HCT116 (cell line): Measurements from ENCODE around the gene NLRP1. TPM values are rescaled to one million over a fixed set of nuclear protein-coding genes. Genes with fewer than 3 reads are reported as not detected.

Source experiments
- ATAC-seq: fragments of 200-7000 bp; cut with Tn5 transposase; 2 replicates; pipeline ENCODE4 v1.9.1; 2020; ENCODE audit warnings: mild to moderate bottlenecking, moderate library complexity
- BruUV-seq: library from RNA; stranded (reverse); fragments of 400-500 nt; replicated peaks from 2 replicates; lab custom pipeline; 2021; lab: Mats Ljungman, UMichigan
- CTCF ChIA-PET: fragments of 300-600 bp; sonication (Branson Sonifier 250); formaldehyde crosslinking; loops from one replicate; lab custom pipeline; 2021; ENCODE audit warnings: antibody characterized with exemption; lab: Charles Lee
- POLR2A ChIA-PET: fragments of 300-600, 350-600 bp; sonication (Branson Sonifier 250); formaldehyde crosslinking; loops from one replicate; lab custom pipeline; 2021; ENCODE audit warnings: antibody characterized with exemption; lab: Charles Lee
- RAD21 ChIA-PET, 2 experiments: fragments of 300-600 bp; sonication (Branson Sonifier 250); formaldehyde crosslinking; loops; one replicate each; lab custom pipeline; 2023; ENCODE audit warnings: low total read pairs in 2 of 2; ENCODE audit not compliant: uncharacterized antibody in 2 of 2, unreplicated experiment in 2 of 2, low non-redundant PET in 1 of 2; lab: Charles Lee
- DNase-seq: peaks from one replicate; pipeline ENCODE4 v3.0.0-alpha.2; 2010; ENCODE audit warnings: low read depth, low spot score
- H2AFZ ChIP-seq: fragments of 200-600 bp; shearing (Covaris generic), sonication (generic); 2 replicates; pipeline ENCODE4 v1.6.1; 2017; ENCODE audit warnings: low read depth, mixed run types, mixed read lengths, antibody characterized with exemption, low read length; ENCODE audit not compliant: poor library complexity, severe bottlenecking
- H3K27ac ChIP-seq: 2 replicates; pipeline ENCODE4 v1.5.1; 2012; ENCODE audit warnings: low read depth, low read length
- H3K27me3 ChIP-seq: fragments of 200-600 bp; sonication (generic); 2 replicates; pipeline ENCODE4 v1.6.1; 2016; ENCODE audit warnings: mixed run types, low read length, mixed read lengths; ENCODE audit not compliant: insufficient read depth
- H3K36me3 ChIP-seq, 2 experiments: fragments of 200-500 bp in 1 of 2; fragments of 200-600 bp in 1 of 2; sonication (Bioruptor generic) in 1 of 2; sonication (generic) in 1 of 2; 2 replicates each; pipeline versions ENCODE4 v1.5.1 to v1.6.1; 2014 to 2016; ENCODE audit warnings: low read length in 2 of 2, inconsistent platforms in 1 of 2, mixed read lengths in 1 of 2, mixed run types in 1 of 2; ENCODE audit not compliant: insufficient read depth in 2 of 2, control insufficient read depth in 1 of 2
- H3K4me1 ChIP-seq, 2 experiments: fragments of 200-600 bp in 1 of 2; sonication (generic) in 1 of 2; 2 replicates each; pipeline versions ENCODE4 v1.5.1 to v1.6.1; 2012 to 2017; ENCODE audit warnings: low read length in 2 of 2, inconsistent platforms in 1 of 2, mild to moderate bottlenecking in 1 of 2, mixed read lengths in 1 of 2, mixed run types in 1 of 2, moderate library complexity in 1 of 2; ENCODE audit not compliant: insufficient read depth in 2 of 2, control insufficient read depth in 1 of 2
- H3K4me2 ChIP-seq: fragments of 200-600 bp; sonication (generic); 2 replicates; pipeline ENCODE4 v1.6.1; 2017; ENCODE audit warnings: mixed run types, low read length, mixed read lengths
- H3K4me3 ChIP-seq, 2 experiments: fragments of 200-600 bp in 1 of 2; sonication (generic) in 1 of 2; replicated peaks in 1 of 2; 2 replicates each; pipeline ENCODE4 v1.5.1; 2011 to 2016; ENCODE audit warnings: low read length in 2 of 2, control low read depth in 1 of 2, low read depth in 1 of 2, mild to moderate bottlenecking in 1 of 2, mixed read lengths in 1 of 2, mixed run types in 1 of 2
- H3K79me2 ChIP-seq: fragments of 200-600 bp; sonication (generic); 2 replicates; pipeline ENCODE4 v1.6.1; 2017; ENCODE audit warnings: mild to moderate bottlenecking, mixed run types, low read length, moderate library complexity, mixed read lengths; ENCODE audit not compliant: insufficient read depth
- H3K9ac ChIP-seq: fragments of 200-600 bp; sonication (generic); 2 replicates; pipeline ENCODE4 v1.6.1; 2016; ENCODE audit warnings: low read length, mixed read lengths
- H3K9me2 ChIP-seq: fragments of 200-600 bp; sonication (generic), shearing (Covaris generic); 2 replicates; pipeline ENCODE4 v1.6.1; 2017; ENCODE audit warnings: mixed run types, mild to moderate bottlenecking, moderate library complexity; ENCODE audit not compliant: insufficient read depth
- H3K9me3 ChIP-seq, 2 experiments: fragments of 200-500 bp in 1 of 2; fragments of 200-600 bp in 1 of 2; sonication (Bioruptor generic) in 1 of 2; sonication (generic) in 1 of 2; 2 replicates each; pipeline ENCODE4 v1.6.1; 2014 to 2017; ENCODE audit warnings: low read length in 2 of 2, mixed read lengths in 2 of 2, inconsistent platforms in 1 of 2, low read depth in 1 of 2, mild to moderate bottlenecking in 1 of 2, mixed run types in 1 of 2, moderate library complexity in 1 of 2; ENCODE audit not compliant: control insufficient read depth in 1 of 2, insufficient read depth in 1 of 2
- H4K20me1 ChIP-seq: fragments of 200-600 bp; sonication (generic), shearing (Covaris generic); 2 replicates; pipeline ENCODE4 v1.6.1; 2017; ENCODE audit warnings: mixed run types, mild to moderate bottlenecking, moderate library complexity; ENCODE audit not compliant: insufficient read depth
- CEBPB ChIP-seq: IDR thresholded peaks from 2 replicates; pipeline ENCODE4 v1.6.1; 2012; ENCODE audit warnings: low read depth
- ELF1 ChIP-seq: IDR thresholded peaks from 2 replicates; pipeline ENCODE4 v1.6.1; 2012; ENCODE audit warnings: low read depth, borderline replicate concordance
- FOSL1 ChIP-seq: IDR thresholded peaks from 2 replicates; pipeline ENCODE4 v1.6.1; 2012; ENCODE audit warnings: low read depth
- JUND ChIP-seq: IDR thresholded peaks from 2 replicates; pipeline ENCODE4 v1.6.1; 2012
- POLR2A ChIP-seq: IDR thresholded peaks from 2 replicates; pipeline ENCODE4 v1.7.0; 2011; ENCODE audit warnings: borderline replicate concordance; ENCODE audit not compliant: insufficient read depth, insufficient read length; ENCODE audit errors: extremely low read depth
- RAD21 ChIP-seq: IDR thresholded peaks from 2 replicates; pipeline ENCODE4 v1.6.1; 2012; ENCODE audit warnings: low read depth, mild to moderate bottlenecking
- SP1 ChIP-seq: IDR thresholded peaks from 2 replicates; pipeline ENCODE4 v1.6.1; 2012; ENCODE audit warnings: low read depth
- YY1 ChIP-seq: IDR thresholded peaks from 2 replicates; pipeline ENCODE4 v1.6.1; 2011; ENCODE audit warnings: low read length, low read depth, moderate library complexity, mild to moderate bottlenecking; ENCODE audit not compliant: insufficient replicate concordance; ENCODE audit errors: extremely low read depth
- ZFX ChIP-seq: fragments of 450-650 bp; IDR thresholded peaks from 2 replicates; pipeline ENCODE4 v1.6.1; 2017
- intact Hi-C: fragments of 100-400 bp; cut with micrococcal nuclease; formaldehyde crosslinking; loops from 2 replicates; pipeline ENCODE4 v1.10.0; 2022
- total RNA-seq: library from RNA; stranded (reverse); gene quantifications from one replicate; pipeline ENCODE4 v1.2.1, GENCODE V29; 2021; ENCODE audit not compliant: unreplicated experiment
- TF ChIP-seq, protein P1 (sequence below): IDR thresholded peaks from 2 replicates; pipeline ENCODE4 v1.6.1; 2012
- TF ChIP-seq, protein P2 (sequence below): IDR thresholded peaks from 2 replicates; pipeline ENCODE4 v1.6.1; 2012; ENCODE audit warnings: low read depth
- TF ChIP-seq, protein P3 (sequence below): IDR thresholded peaks from 2 replicates; pipeline ENCODE4 v1.6.1; 2011; ENCODE audit warnings: mild to moderate bottlenecking, low read length, moderate library complexity; ENCODE audit not compliant: insufficient replicate concordance; ENCODE audit errors: extremely low read depth

NLRP1 gene
- total RNA-seq, 1 experiment from 2014 or later: 7.2 TPM

DNA sequence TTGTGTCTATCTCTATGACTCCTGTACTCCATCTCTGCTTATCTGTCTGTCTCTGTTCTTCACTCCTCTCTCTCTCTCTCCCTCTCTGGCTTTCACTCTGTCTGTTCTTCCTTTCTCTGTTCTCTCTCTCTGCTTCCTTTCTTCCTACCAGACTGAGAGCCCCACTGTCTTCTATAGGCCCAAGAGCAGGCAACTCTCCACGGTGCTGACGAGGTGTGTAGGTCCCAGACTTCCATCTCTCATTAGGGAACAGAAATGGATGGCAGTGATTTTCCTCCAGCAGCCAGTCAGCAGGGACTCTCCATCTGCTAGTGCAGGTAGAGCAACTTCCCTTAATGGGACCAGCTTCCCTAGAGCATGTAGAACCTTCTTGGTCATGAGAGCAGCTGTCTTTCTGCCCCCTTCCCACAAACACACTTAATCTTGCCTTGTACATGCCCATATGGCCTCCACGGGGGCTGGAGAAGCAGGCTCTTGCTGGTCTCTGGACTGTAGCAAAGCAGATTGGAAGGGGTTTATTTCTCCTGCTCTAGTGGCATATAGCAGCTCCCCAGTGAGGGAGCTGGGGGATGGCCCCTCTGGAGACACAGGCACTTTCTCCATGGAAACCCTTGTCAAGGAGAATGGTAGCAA lies 47.8 kb upstream of the NLRP1 start:
- no peak overlapping the region for H3K4me3 ChIP-seq
- no peak overlapping the region for H3K27ac ChIP-seq
- H3K9me2 ChIP-seq: no peaks in the 10 kb centered on the region
- intact Hi-C loops: no loop called here
- POLR2A ChIA-PET: no interaction called here
- BruUV-seq: no TSS peak
- RAD21 ChIA-PET: no interaction called here
- no peaks in the 10 kb centered on the region for H3K9me3 ChIP-seq
- H3K4me2 ChIP-seq: no peak overlapping the region
- TF ChIP-seq CEBPB: no peak
- no peak for TF ChIP-seq ZFX
- TF ChIP-seq, protein P1, sequence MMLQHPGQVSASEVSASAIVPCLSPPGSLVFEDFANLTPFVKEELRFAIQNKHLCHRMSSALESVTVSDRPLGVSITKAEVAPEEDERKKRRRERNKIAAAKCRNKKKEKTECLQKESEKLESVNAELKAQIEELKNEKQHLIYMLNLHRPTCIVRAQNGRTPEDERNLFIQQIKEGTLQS: no peak
- TF ChIP-seq, protein P2, sequence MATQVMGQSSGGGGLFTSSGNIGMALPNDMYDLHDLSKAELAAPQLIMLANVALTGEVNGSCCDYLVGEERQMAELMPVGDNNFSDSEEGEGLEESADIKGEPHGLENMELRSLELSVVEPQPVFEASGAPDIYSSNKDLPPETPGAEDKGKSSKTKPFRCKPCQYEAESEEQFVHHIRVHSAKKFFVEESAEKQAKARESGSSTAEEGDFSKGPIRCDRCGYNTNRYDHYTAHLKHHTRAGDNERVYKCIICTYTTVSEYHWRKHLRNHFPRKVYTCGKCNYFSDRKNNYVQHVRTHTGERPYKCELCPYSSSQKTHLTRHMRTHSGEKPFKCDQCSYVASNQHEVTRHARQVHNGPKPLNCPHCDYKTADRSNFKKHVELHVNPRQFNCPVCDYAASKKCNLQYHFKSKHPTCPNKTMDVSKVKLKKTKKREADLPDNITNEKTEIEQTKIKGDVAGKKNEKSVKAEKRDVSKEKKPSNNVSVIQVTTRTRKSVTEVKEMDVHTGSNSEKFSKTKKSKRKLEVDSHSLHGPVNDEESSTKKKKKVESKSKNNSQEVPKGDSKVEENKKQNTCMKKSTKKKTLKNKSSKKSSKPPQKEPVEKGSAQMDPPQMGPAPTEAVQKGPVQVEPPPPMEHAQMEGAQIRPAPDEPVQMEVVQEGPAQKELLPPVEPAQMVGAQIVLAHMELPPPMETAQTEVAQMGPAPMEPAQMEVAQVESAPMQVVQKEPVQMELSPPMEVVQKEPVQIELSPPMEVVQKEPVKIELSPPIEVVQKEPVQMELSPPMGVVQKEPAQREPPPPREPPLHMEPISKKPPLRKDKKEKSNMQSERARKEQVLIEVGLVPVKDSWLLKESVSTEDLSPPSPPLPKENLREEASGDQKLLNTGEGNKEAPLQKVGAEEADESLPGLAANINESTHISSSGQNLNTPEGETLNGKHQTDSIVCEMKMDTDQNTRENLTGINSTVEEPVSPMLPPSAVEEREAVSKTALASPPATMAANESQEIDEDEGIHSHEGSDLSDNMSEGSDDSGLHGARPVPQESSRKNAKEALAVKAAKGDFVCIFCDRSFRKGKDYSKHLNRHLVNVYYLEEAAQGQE: peak; percentile 25
- CTCF ChIA-PET: no interaction called here
- H3K79me2 ChIP-seq: no peaks in the 10 kb centered on the region
- no peak for DNase-seq
- no peak overlapping the region for H2AFZ ChIP-seq
- no peaks in the 10 kb centered on the region for H3K36me3 ChIP-seq
- no peak for ATAC-seq
- H4K20me1 ChIP-seq: no peaks in the 10 kb centered on the region
- no peak overlapping the region for H3K9ac ChIP-seq
- peaks cover 79% of the 10 kb centered on the region for H3K27me3 ChIP-seq
- H3K4me1 ChIP-seq: no peaks in the 10 kb centered on the region

DNA sequence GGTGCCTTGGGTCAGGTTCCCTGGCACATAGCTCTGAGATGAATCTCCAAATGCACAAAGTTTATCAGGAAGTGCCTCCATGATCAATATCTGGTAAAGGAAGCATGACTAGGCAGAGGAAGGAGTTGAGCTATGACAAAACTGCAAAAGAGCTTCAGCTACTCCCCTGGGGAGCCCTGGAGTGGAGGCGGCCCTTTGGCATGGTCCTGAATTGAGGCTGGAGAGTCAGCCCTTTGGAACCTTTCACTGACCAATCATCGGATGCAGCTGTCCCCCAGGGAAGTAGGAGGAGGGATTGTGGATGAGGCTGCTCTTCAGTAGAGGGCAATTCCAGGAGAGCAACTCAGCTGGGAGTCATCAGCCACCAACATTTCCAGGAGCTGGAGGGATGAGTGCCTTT lies 46.1 kb upstream of the NLRP1 start:
- ATAC-seq: no peak
- no peak for TF ChIP-seq JUND
- TF ChIP-seq RAD21: no peak
- TF ChIP-seq, protein P3, sequence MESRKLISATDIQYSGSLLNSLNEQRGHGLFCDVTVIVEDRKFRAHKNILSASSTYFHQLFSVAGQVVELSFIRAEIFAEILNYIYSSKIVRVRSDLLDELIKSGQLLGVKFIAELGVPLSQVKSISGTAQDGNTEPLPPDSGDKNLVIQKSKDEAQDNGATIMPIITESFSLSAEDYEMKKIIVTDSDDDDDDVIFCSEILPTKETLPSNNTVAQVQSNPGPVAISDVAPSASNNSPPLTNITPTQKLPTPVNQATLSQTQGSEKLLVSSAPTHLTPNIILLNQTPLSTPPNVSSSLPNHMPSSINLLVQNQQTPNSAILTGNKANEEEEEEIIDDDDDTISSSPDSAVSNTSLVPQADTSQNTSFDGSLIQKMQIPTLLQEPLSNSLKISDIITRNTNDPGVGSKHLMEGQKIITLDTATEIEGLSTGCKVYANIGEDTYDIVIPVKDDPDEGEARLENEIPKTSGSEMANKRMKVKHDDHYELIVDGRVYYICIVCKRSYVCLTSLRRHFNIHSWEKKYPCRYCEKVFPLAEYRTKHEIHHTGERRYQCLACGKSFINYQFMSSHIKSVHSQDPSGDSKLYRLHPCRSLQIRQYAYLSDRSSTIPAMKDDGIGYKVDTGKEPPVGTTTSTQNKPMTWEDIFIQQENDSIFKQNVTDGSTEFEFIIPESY: no peak
- TF ChIP-seq FOSL1: no peak
- no peak for TF ChIP-seq SP1
- no peak for TF ChIP-seq POLR2A
- no peak for TF ChIP-seq ELF1
- TF ChIP-seq CEBPB: no peak
- no peak for TF ChIP-seq YY1
- TF ChIP-seq, all 23 proteins: peak for 0
- Histone ChIP-seq H3K4me3 (no peak overlapping the region), H3K27ac (no peak overlapping the region), H3K9ac (no peak overlapping the region), H3K27me3 (peaks cover 82% of the 10 kb centered on the region), H4K20me1 (no peaks in the 10 kb centered on the region), H3K79me2 (no peaks in the 10 kb centered on the region), H3K4me1 (no peaks in the 10 kb centered on the region), H3K9me3 (no peaks in the 10 kb centered on the region), H3K9me2 (no peaks in the 10 kb centered on the region), H3K36me3 (no peaks in the 10 kb centered on the region), H2AFZ (no peak overlapping the region), H3K4me2 (no peak overlapping the region)
- ChIA-PET CTCF (no interaction called here), RAD21 (no interaction called here), POLR2A (no interaction called here)
- intact Hi-C loops: no loop called here
- no peak for DNase-seq
- no TSS peak for BruUV-seq
